ENCODE data around the gene ATP6V1F. TPM values are rescaled to one million over a fixed set of nuclear protein-coding genes. Genes with fewer than 3 reads are reported as not detected.

Gene ATP6V1F
- total and polyA plus RNA-seq, 2 donors (not counting 1 experiment from before 2014, with no cell fraction given), result 124 to 167 TPM

- Histone ChIP-seq H3K9me3 (ENCODE audit: control insufficient read depth, insufficient read depth, low read depth, low read length) (no peaks in the 10 kb centered on the region), H3K4me3 (replicated peaks in 1 of 4; ENCODE audit: control extremely low read depth in 1 of 4, insufficient read depth in 1 of 4, low read depth in 3 of 4, low read length in 4 of 4) (no peak overlapping the region), H3K9ac (ENCODE audit: insufficient read depth, low read length) (no peak overlapping the region), H3K27me3 (ENCODE audit: control insufficient read depth, insufficient read depth, low read length) (peaks cover 37% of the 10 kb centered on the region), H3K36me3 (ENCODE audit: control insufficient read depth, insufficient read depth, low read length) (no peaks in the 10 kb centered on the region), H4K20me1 (ENCODE audit: control insufficient read depth, extremely low read depth, insufficient read depth, low read length) (no peaks in the 10 kb centered on the region), H3K79me2 (ENCODE audit: control insufficient read depth, insufficient read depth, low read length) (no peaks in the 10 kb centered on the region), H3K4me2 (ENCODE audit: extremely low read depth, insufficient read depth, low read length) (no peak overlapping the region), H2AFZ (ENCODE audit: low read length) (no peak overlapping the region), H3K4me1 (ENCODE audit: control insufficient read depth, extremely low read depth, insufficient read depth, low read length) (no peaks in the 10 kb centered on the region), H3K27ac (ENCODE audit: insufficient read depth, low read length) (no peak overlapping the region)
- TF ChIP-seq EZH2 (IDR thresholded peaks at IDR 0.05; ENCODE audit: low read length, missing control alignments) (no peak), CTCF (conservative IDR thresholded peaks at IDR 0.05 in 1 of 2, IDR thresholded peaks at IDR 0.05 in 1 of 2; ENCODE audit: low read depth in 1 of 2, low read length in 2 of 2) (no peak)
- DNase-seq (ENCODE audit: low read depth in 2 of 2), result no peak
Observed at GRCh38 chr7:128913870-128914565, 51.4 kb downstream of the ATP6V1F start.

DNA sequence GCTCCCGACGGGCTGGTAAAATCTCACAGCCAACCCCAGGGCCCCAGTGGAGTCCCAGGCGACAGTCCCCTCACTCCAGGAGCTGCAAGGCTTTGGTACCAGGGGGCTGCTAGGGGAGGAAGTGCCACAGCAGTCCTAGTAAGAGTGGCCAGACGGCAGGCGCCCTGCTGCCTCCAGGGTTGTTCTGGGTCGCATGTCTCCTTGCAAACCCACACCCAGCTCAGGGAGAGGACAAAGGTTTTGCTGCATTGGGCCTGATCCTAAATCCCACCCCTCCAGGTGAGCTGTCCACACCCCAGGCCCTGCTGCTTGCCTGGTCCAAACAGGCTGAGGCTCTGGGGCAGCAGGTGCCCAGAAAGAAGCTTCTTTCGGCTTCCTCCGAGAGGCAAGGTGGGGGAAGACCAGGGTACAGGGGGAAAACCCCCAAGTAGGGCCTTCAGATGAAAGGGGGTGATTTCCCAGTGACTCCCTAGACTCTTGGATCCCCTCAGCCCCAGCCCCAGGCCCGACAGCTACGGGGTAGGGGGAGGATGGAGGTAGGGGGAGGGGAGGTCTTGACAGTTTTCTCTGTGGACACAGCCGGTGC, 52.0 kb downstream of the ATP6V1F start:
- H3K4me2 ChIP-seq (ENCODE audit: extremely low read depth, insufficient read depth, low read length), result no peak overlapping the region
- H4K20me1 ChIP-seq (ENCODE audit: control insufficient read depth, extremely low read depth, insufficient read depth, low read length), result no peaks in the 10 kb centered on the region
- H3K9me3 ChIP-seq (ENCODE audit: control insufficient read depth, insufficient read depth, low read depth, low read length), result no peaks in the 10 kb centered on the region
- H3K27me3 ChIP-seq (ENCODE audit: control insufficient read depth, insufficient read depth, low read length), result peaks cover 35% of the 10 kb centered on the region
- H3K4me1 ChIP-seq (ENCODE audit: control insufficient read depth, extremely low read depth, insufficient read depth, low read length), result no peaks in the 10 kb centered on the region
- no peak overlapping the region for H3K9ac ChIP-seq (ENCODE audit: insufficient read depth, low read length)
- no peak overlapping the region for H3K4me3 ChIP-seq (replicated peaks in 1 of 4; ENCODE audit: control extremely low read depth in 1 of 4, insufficient read depth in 1 of 4, low read depth in 3 of 4, low read length in 4 of 4)
- DNase-seq (ENCODE audit: low read depth in 2 of 2), result no peak
- no peak overlapping the region for H3K27ac ChIP-seq (ENCODE audit: insufficient read depth, low read length)
- no peak overlapping the region for H2AFZ ChIP-seq (ENCODE audit: low read length)
- H3K79me2 ChIP-seq (ENCODE audit: control insufficient read depth, insufficient read depth, low read length), result no peaks in the 10 kb centered on the region
- TF ChIP-seq CTCF (conservative IDR thresholded peaks at IDR 0.05 in 1 of 2, IDR thresholded peaks at IDR 0.05 in 1 of 2; ENCODE audit: low read depth in 1 of 2, low read length in 2 of 2) (no peak), EZH2 (IDR thresholded peaks at IDR 0.05; ENCODE audit: low read length, missing control alignments) (peak; percentile 27)
- no peaks in the 10 kb centered on the region for H3K36me3 ChIP-seq (ENCODE audit: control insufficient read depth, insufficient read depth, low read length)

GRCh38 chr7:128915271-128915819, 52.7 kb downstream of the ATP6V1F start:
- Histone ChIP-seq H3K4me3 (replicated peaks in 1 of 4; ENCODE audit: control extremely low read depth in 1 of 4, insufficient read depth in 1 of 4, low read depth in 3 of 4, low read length in 4 of 4) (no peak overlapping the region), H3K9ac (ENCODE audit: insufficient read depth, low read length) (no peak overlapping the region), H3K27ac (ENCODE audit: insufficient read depth, low read length) (no peak overlapping the region), H3K79me2 (ENCODE audit: control insufficient read depth, insufficient read depth, low read length) (no peaks in the 10 kb centered on the region), H2AFZ (ENCODE audit: low read length) (no peak overlapping the region), H3K36me3 (ENCODE audit: control insufficient read depth, insufficient read depth, low read length) (no peaks in the 10 kb centered on the region), H3K27me3 (ENCODE audit: control insufficient read depth, insufficient read depth, low read length) (peaks cover 38% of the 10 kb centered on the region), H4K20me1 (ENCODE audit: control insufficient read depth, extremely low read depth, insufficient read depth, low read length) (no peaks in the 10 kb centered on the region), H3K9me3 (ENCODE audit: control insufficient read depth, insufficient read depth, low read depth, low read length) (no peaks in the 10 kb centered on the region), H3K4me2 (ENCODE audit: extremely low read depth, insufficient read depth, low read length) (no peak overlapping the region), H3K4me1 (ENCODE audit: control insufficient read depth, extremely low read depth, insufficient read depth, low read length) (no peaks in the 10 kb centered on the region)
- peak; percentile 75 for TF ChIP-seq EZH2 (IDR thresholded peaks at IDR 0.05; ENCODE audit: low read length, missing control alignments)
- no peak for TF ChIP-seq CTCF (conservative IDR thresholded peaks at IDR 0.05 in 1 of 2, IDR thresholded peaks at IDR 0.05 in 1 of 2; ENCODE audit: low read depth in 1 of 2, low read length in 2 of 2)
- DNase-seq (ENCODE audit: low read depth in 2 of 2), result no peak
